Gastrocnemius medialis (tissue), 4 donors: ENCODE measurements around the gene ADIG. TPM values are rescaled to one million over a fixed set of nuclear protein-coding genes. Genes with fewer than 3 reads are reported as not detected.

Experiments
- ATAC-seq, 2 donors: fragments of 150-250 bp; one replicate each; pipeline ENCODE4 v1.9.1; 2016
- DNase-seq, 2 donors: peaks; one replicate each; pipeline ENCODE4 v3.0.0-alpha.2; 2019
- H3K27ac ChIP-seq, 4 donors: fragments of 200-600 bp; sonication (generic); 1 replicate in 1 of 4; 2 replicates in 3 of 4; pipeline ENCODE4 v1.5.1; 2016 to 2018; ENCODE audit warnings: mild to moderate bottlenecking in 2 of 4, moderate library complexity in 1 of 4
- H3K27me3 ChIP-seq, 3 donors: fragments of 200-600 bp; sonication (generic) in 2 of 3; 1 replicate in 1 of 3; 2 replicates in 2 of 3; pipeline versions ENCODE4 v1.5.1 to v1.6.0; 2016 to 2019; ENCODE audit warnings: mild to moderate bottlenecking in 1 of 3, moderate library complexity in 1 of 3
- H3K36me3 ChIP-seq, 2 donors: fragments of 200-600 bp; sonication (generic) in 1 of 2; one replicate each; pipeline ENCODE4 v1.5.1; 2017 to 2018
- H3K4me1 ChIP-seq, 2 donors: fragments of 200-600 bp; sonication (generic) in 1 of 2; one replicate each; pipeline ENCODE4 v1.5.1; 2016 to 2017; ENCODE audit warnings: mild to moderate bottlenecking in 2 of 2
- H3K4me3 ChIP-seq, 4 donors: fragments of 200-600 bp; sonication (generic) in 3 of 4; 1 replicate in 1 of 4; 2 replicates in 3 of 4; pipeline ENCODE4 v1.5.1; 2016 to 2019; ENCODE audit warnings: mild to moderate bottlenecking in 2 of 4
- H3K9me3 ChIP-seq, 3 donors: fragments of 200-600 bp; sonication (generic) in 2 of 3; 1 replicate in 1 of 3; 2 replicates in 2 of 3; pipeline ENCODE4 v1.5.1; 2016 to 2019
- POLR2A ChIP-seq, 2 donors: fragments of 450-650 bp; IDR thresholded peaks; one replicate each; pipeline ENCODE4 v1.6.1; 2017; ENCODE audit warnings: antibody characterized with exemption in 2 of 2, mild to moderate bottlenecking in 2 of 2, moderate library complexity in 2 of 2
- in situ Hi-C, 4 donors: fragments of 200-750 bp; cut with MboI; loops; one replicate each; pipeline versions ENCODE4 v1.15.0 to v1.8.0; 2017; ENCODE audit warnings: low sequenced_read_pairs in 4 of 4
- intact Hi-C: fragments of 100-400 bp; cut with DNase I; formaldehyde crosslinking; loops from one replicate; pipeline ENCODE4 v1.15.1; 2023; ENCODE audit warnings: low total_unique reads
- total RNA-seq, 4 donors: library from RNA; depleted of rRNA; stranded (reverse); fragments of >200 nt; gene quantifications; one replicate each; pipeline versions ENCODE4 v1.1.0 to v1.2.3, GENCODE V29; 2016
- TF ChIP-seq, protein P1 (sequence below), 5 experiments: fragments of 450-650 bp in 3 of 5; fragments of 200-600 bp in 2 of 5; sonication (generic) in 2 of 5; IDR thresholded peaks in 4 of 5; conservative IDR thresholded peaks in 1 of 5; 1 replicate in 4 of 5; 2 replicates in 1 of 5; pipeline ENCODE4 v1.5.1; 2016 to 2019; ENCODE audit warnings: antibody characterized with exemption in 5 of 5, mild to moderate bottlenecking in 3 of 5, moderate library complexity in 3 of 5

ADIG gene
- total RNA-seq, 4 donors from 2014 or later, result not detected

DNA sequence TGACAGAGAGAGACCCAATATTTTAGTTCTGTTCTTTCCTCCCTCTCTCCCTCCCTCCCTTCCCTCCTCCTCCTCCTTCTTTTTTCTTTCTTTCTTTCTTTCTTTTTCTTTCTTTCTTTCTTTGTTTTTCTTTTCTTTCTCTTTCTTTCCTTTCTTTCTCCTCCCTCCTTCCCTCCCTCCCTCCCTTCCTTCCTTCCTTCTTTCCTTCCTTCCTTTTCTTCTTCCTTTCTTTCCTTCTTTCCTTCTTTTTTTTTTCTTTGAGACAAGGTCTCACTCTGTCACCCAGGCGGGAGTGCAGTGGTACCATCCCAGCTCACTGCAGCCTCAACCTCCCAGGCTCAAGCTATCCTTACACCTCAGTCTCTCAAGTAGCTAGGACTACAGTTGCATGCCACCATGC lies 49.0 kb downstream of the ADIG start:
- TF ChIP-seq, protein P1, sequence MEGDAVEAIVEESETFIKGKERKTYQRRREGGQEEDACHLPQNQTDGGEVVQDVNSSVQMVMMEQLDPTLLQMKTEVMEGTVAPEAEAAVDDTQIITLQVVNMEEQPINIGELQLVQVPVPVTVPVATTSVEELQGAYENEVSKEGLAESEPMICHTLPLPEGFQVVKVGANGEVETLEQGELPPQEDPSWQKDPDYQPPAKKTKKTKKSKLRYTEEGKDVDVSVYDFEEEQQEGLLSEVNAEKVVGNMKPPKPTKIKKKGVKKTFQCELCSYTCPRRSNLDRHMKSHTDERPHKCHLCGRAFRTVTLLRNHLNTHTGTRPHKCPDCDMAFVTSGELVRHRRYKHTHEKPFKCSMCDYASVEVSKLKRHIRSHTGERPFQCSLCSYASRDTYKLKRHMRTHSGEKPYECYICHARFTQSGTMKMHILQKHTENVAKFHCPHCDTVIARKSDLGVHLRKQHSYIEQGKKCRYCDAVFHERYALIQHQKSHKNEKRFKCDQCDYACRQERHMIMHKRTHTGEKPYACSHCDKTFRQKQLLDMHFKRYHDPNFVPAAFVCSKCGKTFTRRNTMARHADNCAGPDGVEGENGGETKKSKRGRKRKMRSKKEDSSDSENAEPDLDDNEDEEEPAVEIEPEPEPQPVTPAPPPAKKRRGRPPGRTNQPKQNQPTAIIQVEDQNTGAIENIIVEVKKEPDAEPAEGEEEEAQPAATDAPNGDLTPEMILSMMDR (IDR thresholded peaks at IDR 0.05 in 4 of 5, conservative IDR thresholded peaks at IDR 0.05 in 1 of 5), result no peak
- TF ChIP-seq POLR2A (IDR thresholded peaks at IDR 0.05), result no peak
- Histone ChIP-seq H3K4me1 (no peaks in the 10 kb centered on the region), H3K27ac (no peak overlapping the region), H3K4me3 (no peak overlapping the region), H3K36me3 (no peaks in the 10 kb centered on the region), H3K27me3 (peaks cover 0 to 4% (median 0%) of the 10 kb centered on the region in 3 donors), H3K9me3 (no peaks in the 10 kb centered on the region)
- in situ Hi-C loops (loop anchor here in 1 of 4 donors (25.0 kb wide), 1 partner anchor 257 kb away; no protein-coding TSS in a partner anchor), intact Hi-C loops (no loop called here)
- ATAC-seq, result no peak
- no peak for DNase-seq

DNA sequence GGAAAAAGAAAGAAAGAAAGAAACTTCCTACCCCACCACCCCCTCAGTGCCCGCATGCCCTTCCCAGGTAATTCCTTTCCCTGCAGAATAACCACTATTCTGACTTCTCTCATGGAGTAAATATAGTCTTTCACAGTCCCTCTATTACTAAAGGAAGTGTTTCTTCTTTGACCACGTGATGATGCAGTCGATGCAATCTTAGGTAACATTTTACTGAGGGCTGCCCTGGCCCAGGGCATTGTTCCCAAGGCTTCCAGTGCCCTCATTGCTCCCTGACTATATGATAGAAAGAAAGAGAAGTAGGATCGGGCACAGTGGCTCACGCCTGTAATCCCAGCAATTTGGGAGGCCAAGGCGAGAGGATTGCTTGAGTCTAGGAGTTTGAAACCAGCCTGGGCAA lies 49.7 kb downstream of the ADIG start:
- Histone ChIP-seq H3K27me3 (peaks cover 0 to 6% (median 0%) of the 10 kb centered on the region in 3 donors), H3K27ac (no peak overlapping the region), H3K4me3 (no peak overlapping the region), H3K9me3 (no peaks in the 10 kb centered on the region), H3K36me3 (no peaks in the 10 kb centered on the region), H3K4me1 (no peaks in the 10 kb centered on the region)
- in situ Hi-C loops, result loop anchor here in 1 of 4 donors (25.0 kb wide), 1 partner anchor 257 kb away; no protein-coding TSS in a partner anchor
- DNase-seq (no peak), ATAC-seq (no peak)
- intact Hi-C loops, result no loop called here
- TF ChIP-seq, protein P1 (IDR thresholded peaks at IDR 0.05 in 4 of 5, conservative IDR thresholded peaks at IDR 0.05 in 1 of 5), result no peak
- TF ChIP-seq POLR2A (IDR thresholded peaks at IDR 0.05), result no peak

DNA sequence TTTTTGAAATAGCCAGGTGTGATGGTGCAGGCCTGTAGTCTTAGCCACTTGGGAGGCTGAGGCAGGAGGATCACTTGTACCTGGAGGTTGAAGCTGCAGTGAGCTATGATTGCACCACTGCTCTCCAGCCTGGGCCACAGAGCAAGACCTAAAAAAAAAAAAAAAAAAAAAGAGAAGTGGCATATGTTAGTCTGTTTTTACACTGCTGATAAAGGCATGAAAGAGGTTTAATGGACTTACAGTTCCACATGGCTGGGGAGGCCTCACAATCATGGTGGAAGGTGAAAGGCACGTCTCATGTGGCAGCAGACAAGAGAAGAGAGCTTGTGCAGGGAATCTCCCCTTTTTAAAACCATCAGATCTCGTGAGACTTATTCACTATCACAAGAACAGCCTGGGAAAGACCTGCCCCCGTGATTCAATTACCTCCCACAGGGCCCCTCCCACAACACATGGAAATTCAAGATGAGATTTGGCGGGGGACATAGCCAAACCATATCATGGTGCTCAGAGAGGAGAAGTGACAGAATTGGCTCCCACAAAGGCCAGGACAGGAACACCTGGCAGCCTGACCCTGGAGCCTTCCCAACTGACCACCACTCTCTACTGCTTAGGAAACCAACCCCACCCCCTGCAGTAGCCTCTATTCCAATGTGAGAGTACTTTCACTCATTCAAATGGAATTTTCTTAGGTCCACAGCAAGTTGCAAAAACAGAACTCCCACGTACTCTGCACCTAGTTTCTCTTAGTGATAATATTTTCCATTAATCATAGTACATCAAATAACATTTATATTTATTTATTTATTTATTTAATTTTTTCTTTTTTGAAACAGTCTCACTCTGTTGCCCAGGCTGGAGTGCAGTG lies 50.4 kb downstream of the ADIG start:
- in situ Hi-C loops (loop anchor here in 1 of 4 donors (25.0 kb wide), 1 partner anchor 256 kb away; no protein-coding TSS in a partner anchor), intact Hi-C loops (no loop called here)
- Histone ChIP-seq H3K4me1 (no peaks in the 10 kb centered on the region), H3K27ac (no peak overlapping the region), H3K27me3 (peaks cover 0 to 7% (median 0%) of the 10 kb centered on the region in 3 donors), H3K9me3 (no peaks in the 10 kb centered on the region), H3K4me3 (no peak overlapping the region), H3K36me3 (no peaks in the 10 kb centered on the region)
- ATAC-seq, result no peak
- DNase-seq, result no peak
- TF ChIP-seq, protein P1 (IDR thresholded peaks at IDR 0.05 in 4 of 5, conservative IDR thresholded peaks at IDR 0.05 in 1 of 5), result no peak
- no peak for TF ChIP-seq POLR2A (IDR thresholded peaks at IDR 0.05)

DNA sequence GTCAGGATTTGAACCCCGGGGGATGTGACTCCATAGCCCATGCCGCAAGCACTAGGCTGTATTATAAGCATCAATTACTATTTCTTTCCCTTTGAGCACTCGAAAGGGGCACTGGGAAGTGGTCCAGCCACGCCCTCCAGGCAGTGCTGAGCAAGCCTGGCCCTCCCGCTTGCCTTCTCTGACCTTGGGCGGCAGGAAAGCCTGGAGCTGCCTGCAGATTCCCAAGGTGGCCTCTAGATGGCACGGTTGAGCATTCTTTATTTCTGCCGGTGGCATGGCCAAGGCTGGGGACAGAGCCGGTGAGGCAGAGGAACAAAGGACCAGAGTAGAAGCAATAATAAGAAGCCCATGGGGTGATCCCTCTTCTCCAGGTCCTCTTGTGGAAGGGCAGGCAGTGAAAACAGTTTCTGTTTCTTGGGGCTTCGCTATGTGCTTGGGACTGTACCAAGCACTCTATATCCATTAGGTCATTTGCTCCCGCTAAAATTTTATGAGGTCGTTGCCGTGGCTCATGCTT lies 52.6 kb downstream of the ADIG start:
- no peaks in the 10 kb centered on the region for H3K36me3 ChIP-seq
- no peaks in the 10 kb centered on the region for H3K9me3 ChIP-seq
- no peak for TF ChIP-seq POLR2A (IDR thresholded peaks at IDR 0.05)
- TF ChIP-seq, protein P1 (IDR thresholded peaks at IDR 0.05 in 4 of 5, conservative IDR thresholded peaks at IDR 0.05 in 1 of 5), result peak; percentile 15 to 74 (median 50)
- peak in 1 of 2 donors; percentile 20 for DNase-seq
- peaks cover 0 to 10% (median 0%) of the 10 kb centered on the region in 3 donors for H3K27me3 ChIP-seq
- in situ Hi-C loops (loop anchor here in 1 of 4 donors (25.0 kb wide), 1 partner anchor 254 kb away; no protein-coding TSS in a partner anchor), intact Hi-C loops (no loop called here)
- peak in 1 of 2 donors; percentile 55 for ATAC-seq
- no peaks in the 10 kb centered on the region for H3K4me1 ChIP-seq
- no peak overlapping the region for H3K4me3 ChIP-seq
- H3K27ac ChIP-seq, result no peak overlapping the region
